AG10803 (cell line): ENCODE results near the gene GCSAM.
A peak's percentile ranks its signal among the peaks of the same experiment; 100 is the strongest.

Experiments used
- DNase-seq: peaks from one replicate; pipeline ENCODE4 v3.0.0; 2010; ENCODE audit warnings: low read depth
- H3K4me3 ChIP-seq: 2 replicates; pipeline ENCODE4 v1.5.1; 2011; ENCODE audit warnings: mild to moderate bottlenecking, low read length, control low read depth
- TF ChIP-seq, protein P1 (sequence below): conservative IDR thresholded peaks from 2 replicates; pipeline ENCODE4 v1.5.1; 2011; ENCODE audit warnings: mild to moderate bottlenecking, low read length, control low read depth, inconsistent platforms

Gene GCSAM

DNA sequence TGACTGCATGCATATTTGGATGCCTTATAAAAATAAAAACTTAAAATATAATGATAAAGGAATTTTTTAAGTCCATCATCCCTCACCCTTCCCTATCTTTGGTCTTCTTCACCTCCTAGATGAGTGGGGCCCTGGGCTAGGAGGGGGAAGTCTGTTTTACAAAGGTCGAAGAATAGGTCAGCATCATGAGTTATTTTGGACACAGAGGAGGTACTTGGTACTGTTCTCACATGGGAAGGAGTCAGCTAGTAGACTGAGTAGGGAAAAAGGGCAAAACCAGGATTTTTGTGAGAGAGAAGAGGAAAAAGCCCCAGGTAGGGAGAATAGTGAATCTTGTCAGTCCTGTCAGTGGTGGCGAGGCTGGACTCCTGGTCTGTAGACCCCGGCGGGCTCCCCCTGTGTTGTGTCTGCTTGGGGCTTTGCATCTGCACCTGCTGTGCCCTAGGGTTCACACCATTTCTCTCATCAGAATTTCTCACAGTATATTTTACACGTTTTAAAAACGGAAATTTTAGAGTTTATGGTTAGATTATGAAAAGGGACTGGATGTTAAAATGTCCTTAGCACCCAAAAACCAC lies 17.2 kb downstream of the GCSAM start:
- DNase-seq = no peak
- TF ChIP-seq, protein P1, sequence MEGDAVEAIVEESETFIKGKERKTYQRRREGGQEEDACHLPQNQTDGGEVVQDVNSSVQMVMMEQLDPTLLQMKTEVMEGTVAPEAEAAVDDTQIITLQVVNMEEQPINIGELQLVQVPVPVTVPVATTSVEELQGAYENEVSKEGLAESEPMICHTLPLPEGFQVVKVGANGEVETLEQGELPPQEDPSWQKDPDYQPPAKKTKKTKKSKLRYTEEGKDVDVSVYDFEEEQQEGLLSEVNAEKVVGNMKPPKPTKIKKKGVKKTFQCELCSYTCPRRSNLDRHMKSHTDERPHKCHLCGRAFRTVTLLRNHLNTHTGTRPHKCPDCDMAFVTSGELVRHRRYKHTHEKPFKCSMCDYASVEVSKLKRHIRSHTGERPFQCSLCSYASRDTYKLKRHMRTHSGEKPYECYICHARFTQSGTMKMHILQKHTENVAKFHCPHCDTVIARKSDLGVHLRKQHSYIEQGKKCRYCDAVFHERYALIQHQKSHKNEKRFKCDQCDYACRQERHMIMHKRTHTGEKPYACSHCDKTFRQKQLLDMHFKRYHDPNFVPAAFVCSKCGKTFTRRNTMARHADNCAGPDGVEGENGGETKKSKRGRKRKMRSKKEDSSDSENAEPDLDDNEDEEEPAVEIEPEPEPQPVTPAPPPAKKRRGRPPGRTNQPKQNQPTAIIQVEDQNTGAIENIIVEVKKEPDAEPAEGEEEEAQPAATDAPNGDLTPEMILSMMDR = no peak
- no peak overlapping the region for H3K4me3 ChIP-seq

DNA sequence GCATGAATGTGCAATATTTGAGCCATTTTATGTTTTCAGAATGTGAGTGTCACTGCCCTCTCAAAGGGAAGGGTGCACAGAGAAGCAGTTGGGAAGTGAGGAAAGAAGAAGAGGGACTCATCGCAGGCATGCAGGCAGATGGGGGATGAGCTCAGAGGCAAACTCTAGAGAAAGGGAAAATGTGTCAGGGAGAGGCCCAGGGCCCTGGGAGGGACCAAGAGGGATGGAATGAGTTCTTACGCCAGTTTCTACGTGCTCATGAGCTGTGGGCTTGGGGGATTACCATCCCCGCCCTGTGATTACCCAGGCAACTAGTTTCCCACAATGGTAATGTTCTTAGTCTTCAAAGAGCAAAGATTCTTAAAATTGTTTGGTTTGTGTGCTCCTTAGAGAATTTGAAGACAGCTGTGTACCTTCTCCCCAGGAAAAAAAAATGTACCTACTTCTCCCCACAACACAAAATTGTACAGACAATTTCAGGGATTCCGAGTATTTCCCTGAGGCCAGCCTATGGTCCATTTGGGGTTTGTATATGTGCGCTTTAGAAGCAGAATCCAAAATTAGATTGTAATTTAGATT lies 17.8 kb downstream of the GCSAM start:
- TF ChIP-seq, protein P1 = no peak
- no peak overlapping the region for H3K4me3 ChIP-seq
- no peak for DNase-seq

DNA sequence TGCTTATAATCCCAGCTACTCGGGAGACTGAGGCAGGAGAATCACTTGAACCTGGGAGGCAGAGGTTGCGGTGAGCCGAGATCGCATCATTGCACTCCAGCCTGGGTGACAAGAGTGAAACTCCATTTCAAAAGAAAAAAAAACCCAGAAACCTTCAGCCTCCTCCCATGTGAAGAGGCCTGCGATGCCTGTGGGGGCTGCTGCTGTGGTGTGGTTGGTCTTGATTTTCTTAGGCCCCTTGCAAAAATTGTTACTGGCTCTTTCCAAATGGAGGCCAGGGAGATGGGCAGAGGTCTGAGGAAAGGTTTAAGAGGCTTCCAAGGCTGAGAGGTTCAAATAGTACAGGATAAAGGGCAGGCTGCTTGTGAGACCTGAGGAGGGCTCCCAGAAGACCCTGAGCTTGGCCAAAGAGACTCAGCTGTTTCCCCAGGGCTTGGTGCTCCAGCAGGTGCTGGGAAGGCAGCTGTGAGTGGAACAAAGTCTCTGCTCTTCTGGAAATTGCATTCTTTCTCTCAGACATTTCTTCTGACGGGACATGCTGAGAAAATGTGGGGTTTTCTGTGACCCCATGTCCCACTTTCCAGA lies 18.4 kb downstream of the GCSAM start:
- no peak for DNase-seq
- TF ChIP-seq, protein P1 = no peak
- no peak overlapping the region for H3K4me3 ChIP-seq

DNA sequence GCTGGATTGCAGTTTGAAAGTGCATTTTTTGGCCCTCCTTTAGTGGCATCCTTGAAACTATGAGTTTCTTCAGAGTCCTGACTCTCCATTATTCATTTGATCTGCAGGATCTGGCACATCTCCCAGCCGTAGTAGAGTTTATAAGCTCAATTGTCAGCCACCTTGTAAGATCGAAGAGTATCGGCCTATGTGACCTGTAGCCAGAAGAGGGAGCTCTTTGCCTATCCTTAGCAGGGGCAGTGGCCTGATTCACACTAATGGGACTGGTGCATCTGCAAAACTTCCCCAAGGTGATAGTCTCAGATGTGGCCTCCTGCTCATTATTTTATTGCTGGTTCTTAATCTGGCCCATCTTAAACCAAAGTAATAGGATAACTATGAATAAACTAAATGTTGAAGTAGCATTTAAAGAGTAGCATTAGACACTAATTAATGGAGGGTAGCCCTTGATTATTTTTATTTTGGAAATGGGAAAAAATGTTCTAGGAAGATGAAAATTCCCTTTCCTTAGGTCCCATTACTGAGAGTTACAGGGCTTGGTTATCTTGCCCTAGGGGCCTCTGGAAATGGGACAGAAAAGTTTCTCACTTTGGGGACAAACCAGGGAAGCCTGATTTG lies 21.2 kb downstream of the GCSAM start:
- H3K4me3 ChIP-seq = no peak overlapping the region
- TF ChIP-seq, protein P1 = peak; percentile 89
- peak; percentile 68 for DNase-seq

DNA sequence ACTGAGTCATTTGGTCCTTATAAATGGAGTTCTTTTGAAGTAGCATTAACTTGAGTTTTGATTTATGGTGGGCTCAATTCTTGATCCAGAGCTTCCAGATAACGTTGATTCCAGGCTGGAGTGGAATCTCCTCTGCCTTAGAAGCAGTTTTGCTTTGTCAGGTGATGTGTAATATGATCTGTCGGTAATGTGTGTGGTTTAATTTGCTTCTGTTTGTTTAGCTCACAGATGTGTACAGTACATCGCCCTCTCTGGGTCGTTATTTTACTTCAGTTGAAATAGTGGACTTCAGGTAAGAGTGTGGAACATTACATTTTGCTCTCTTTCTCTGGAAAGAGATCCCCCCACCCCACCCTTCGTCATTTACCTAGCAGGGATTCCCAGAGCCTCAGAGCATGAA lies 23.7 kb downstream of the GCSAM start:
- TF ChIP-seq, protein P1 = no peak
- DNase-seq = no peak
- H3K4me3 ChIP-seq = no peak overlapping the region

DNA sequence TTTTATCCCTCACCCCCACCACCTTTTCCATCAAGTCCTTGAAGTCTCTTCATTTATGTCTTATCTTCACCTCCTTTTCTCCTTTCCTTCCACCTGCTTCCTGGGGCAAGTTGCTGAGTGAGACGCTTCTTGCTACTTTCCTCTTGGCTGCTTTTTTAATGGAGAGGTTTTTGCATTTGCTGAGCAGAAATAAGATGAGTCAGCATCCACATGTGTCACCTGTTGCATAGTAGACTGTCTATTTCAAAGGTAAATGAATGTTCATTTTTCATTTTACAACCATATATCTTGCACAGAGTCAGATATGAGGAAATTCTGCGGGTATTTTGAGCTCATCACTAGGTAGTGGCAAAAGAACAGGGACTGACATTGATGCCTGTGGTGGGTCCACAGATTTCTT lies 28.3 kb downstream of the GCSAM start:
- H3K4me3 ChIP-seq = no peak overlapping the region
- no peak for DNase-seq
- TF ChIP-seq, protein P1 = no peak

DNA sequence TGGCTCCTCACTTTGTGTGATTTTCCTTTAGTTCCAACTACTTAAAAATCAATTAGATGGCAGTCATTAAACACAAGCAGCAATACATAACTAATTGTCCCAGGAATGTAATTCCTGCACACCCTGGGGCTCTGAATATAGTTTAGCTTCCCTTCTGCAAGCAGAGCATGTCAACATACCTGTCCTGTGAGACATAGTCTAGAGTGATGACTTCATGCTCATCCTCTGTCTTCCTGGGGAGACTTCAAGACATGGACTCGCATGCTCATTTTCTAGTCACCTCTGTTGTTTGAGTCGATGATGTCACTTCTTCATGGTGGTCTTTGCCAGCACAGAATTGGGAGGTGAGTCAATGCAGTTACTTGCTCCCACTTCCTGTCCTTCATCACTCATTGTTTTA lies 31.1 kb downstream of the GCSAM start:
- peak; percentile 65 for DNase-seq
- TF ChIP-seq, protein P1 = no peak
- H3K4me3 ChIP-seq = no peak overlapping the region
